ENCODE results near the gene SLCO1C1.
"Not testable (repeated sequence)": the region's sequence is repeated elsewhere in the genome, so short reads cannot be mapped to it uniquely, and the experiment has no call there.

The SLCO1C1 gene

GRCh38 chr12:20695232-20695631, at the start of gene SLCO1C1:
Gene SLCO1C1 (plus strand): TSS chr12:20695332. CDS start chr12:20699577, 4,245 bp downstream.
- DNase-seq (ENCODE audit: low read depth in 2 of 2), result no peak

- DNase-seq (ENCODE audit: low read depth in 2 of 2), result no peak
Observed at GRCh38 chr12:20646239-20646827, 48.8 kb upstream of the SLCO1C1 start.

- DNase-seq (ENCODE audit: low read depth in 2 of 2), result no peak
Observed at GRCh38 chr12:20653871-20654270, 41.3 kb upstream of the SLCO1C1 start.

- DNase-seq (ENCODE audit: low read depth in 2 of 2), result no peak
Observed at GRCh38 chr12:20656600-20656999, 38.5 kb upstream of the SLCO1C1 start.

GRCh38 chr12:20657496-20657895, 37.6 kb upstream of the SLCO1C1 start:
- no peak for DNase-seq (ENCODE audit: low read depth in 2 of 2)

GRCh38 chr12:20681334-20681733, 13.8 kb upstream of the SLCO1C1 start:
- DNase-seq (ENCODE audit: low read depth in 2 of 2), result no peak

- no peak for DNase-seq (ENCODE audit: low read depth in 2 of 2)
Observed at GRCh38 chr12:20696181-20696905, 1.2 kb downstream of the SLCO1C1 start.

GRCh38 chr12:20701106-20701505, 6.0 kb downstream of the SLCO1C1 start:
- no peak for DNase-seq (ENCODE audit: low read depth in 2 of 2)

GRCh38 chr12:20704860-20705259, 9.7 kb downstream of the SLCO1C1 start:
- DNase-seq (ENCODE audit: low read depth in 2 of 2), result no peak

- DNase-seq (ENCODE audit: low read depth in 2 of 2), result no peak
Observed at GRCh38 chr12:20711846-20712245, 16.7 kb downstream of the SLCO1C1 start.

- DNase-seq (ENCODE audit: low read depth in 2 of 2), result no peak
Observed at GRCh38 chr12:20716037-20716436, 20.9 kb downstream of the SLCO1C1 start.

- DNase-seq (ENCODE audit: low read depth in 2 of 2), result no peak
Observed at GRCh38 chr12:20716985-20717384, 21.9 kb downstream of the SLCO1C1 start.

- DNase-seq (ENCODE audit: low read depth in 2 of 2), result no peak
Observed at GRCh38 chr12:20718294-20718693, 23.2 kb downstream of the SLCO1C1 start.

- DNase-seq (ENCODE audit: low read depth in 2 of 2), result no peak
Observed at GRCh38 chr12:20722142-20722541, 27.0 kb downstream of the SLCO1C1 start.

GRCh38 chr12:20731274-20731673, 36.1 kb downstream of the SLCO1C1 start:
- no peak for DNase-seq (ENCODE audit: low read depth in 2 of 2)

GRCh38 chr12:20740972-20741371, 45.8 kb downstream of the SLCO1C1 start:
- no peak for DNase-seq (ENCODE audit: low read depth in 2 of 2)

GRCh38 chr12:20748198-20748597, 53.1 kb downstream of the SLCO1C1 start:
- no peak for DNase-seq (ENCODE audit: low read depth in 2 of 2)

- DNase-seq (ENCODE audit: low read depth in 2 of 2), result no peak
Observed at GRCh38 chr12:20751046-20751445, 55.9 kb downstream of the SLCO1C1 start.

GRCh38 chr12:20777420-20777819, 82.3 kb downstream of the SLCO1C1 start:
- no peak for DNase-seq (ENCODE audit: low read depth in 2 of 2)

- DNase-seq (ENCODE audit: low read depth in 2 of 2), result no peak
Observed at GRCh38 chr12:20778969-20779368, 83.8 kb downstream of the SLCO1C1 start.

- not testable (repeated sequence) for DNase-seq (ENCODE audit: low read depth in 2 of 2)
Observed at GRCh38 chr12:20779971-20780370, 84.8 kb downstream of the SLCO1C1 start.

- not testable (repeated sequence) for DNase-seq (ENCODE audit: low read depth in 2 of 2)
Observed at GRCh38 chr12:20783796-20784357, 88.7 kb downstream of the SLCO1C1 start.

GRCh38 chr12:20792971-20793370, 97.8 kb downstream of the SLCO1C1 start:
- no peak for DNase-seq (ENCODE audit: low read depth in 2 of 2)
